Measurements from ENCODE around the gene DPH2.

The DPH2 gene

GRCh38 chr1:43981135-43981491, 11.3 kb downstream of the DPH2 start:
- Histone ChIP-seq H3K36me3 (ENCODE audit: control insufficient read depth, insufficient read depth, low read length) (peaks cover 32% of the 10 kb centered on the region), H3K9ac (ENCODE audit: low read depth, low read length) (no peak overlapping the region), H3K4me3 (ENCODE audit: low read depth, low read length) (no peak overlapping the region), H3K4me1 (ENCODE audit: control insufficient read depth, insufficient read depth, low read length) (peaks cover 8% of the 10 kb centered on the region), H3K9me3 (ENCODE audit: control insufficient read depth, insufficient read depth, low read length) (no peaks in the 10 kb centered on the region), H3K27me3 (ENCODE audit: control insufficient read depth, insufficient read depth, low read length) (no peaks in the 10 kb centered on the region)

GRCh38 chr1:43981636-43982035, 11.8 kb downstream of the DPH2 start:
- Histone ChIP-seq H3K27me3 (ENCODE audit: control insufficient read depth, insufficient read depth, low read length) (no peaks in the 10 kb centered on the region), H3K9me3 (ENCODE audit: control insufficient read depth, insufficient read depth, low read length) (no peaks in the 10 kb centered on the region), H3K9ac (ENCODE audit: low read depth, low read length) (no peak overlapping the region), H3K4me1 (ENCODE audit: control insufficient read depth, insufficient read depth, low read length) (peaks cover 8% of the 10 kb centered on the region), H3K36me3 (ENCODE audit: control insufficient read depth, insufficient read depth, low read length) (peaks cover 27% of the 10 kb centered on the region), H3K4me3 (ENCODE audit: low read depth, low read length) (no peak overlapping the region)

- Histone ChIP-seq H3K36me3 (ENCODE audit: control insufficient read depth, insufficient read depth, low read length) (peaks cover 22% of the 10 kb centered on the region), H3K4me3 (ENCODE audit: low read depth, low read length) (no peak overlapping the region), H3K4me1 (ENCODE audit: control insufficient read depth, insufficient read depth, low read length) (peaks cover 8% of the 10 kb centered on the region), H3K27me3 (ENCODE audit: control insufficient read depth, insufficient read depth, low read length) (no peaks in the 10 kb centered on the region), H3K9me3 (ENCODE audit: control insufficient read depth, insufficient read depth, low read length) (no peaks in the 10 kb centered on the region), H3K9ac (ENCODE audit: low read depth, low read length) (no peak overlapping the region)
Measured at GRCh38 chr1:43982241-43982640, 12.4 kb downstream of the DPH2 start.

- no peaks in the 10 kb centered on the region for H3K9me3 ChIP-seq (ENCODE audit: control insufficient read depth, insufficient read depth, low read length)
- H3K36me3 ChIP-seq (ENCODE audit: control insufficient read depth, insufficient read depth, low read length): peaks cover 19% of the 10 kb centered on the region
- H3K27me3 ChIP-seq (ENCODE audit: control insufficient read depth, insufficient read depth, low read length): no peaks in the 10 kb centered on the region
- peaks cover 8% of the 10 kb centered on the region for H3K4me1 ChIP-seq (ENCODE audit: control insufficient read depth, insufficient read depth, low read length)
- no peak overlapping the region for H3K9ac ChIP-seq (ENCODE audit: low read depth, low read length)
- H3K4me3 ChIP-seq (ENCODE audit: low read depth, low read length): no peak overlapping the region
Measured at GRCh38 chr1:43982808-43983207, 13.0 kb downstream of the DPH2 start.

GRCh38 chr1:43983253-43983899, 13.6 kb downstream of the DPH2 start:
- Histone ChIP-seq H3K4me1 (ENCODE audit: control insufficient read depth, insufficient read depth, low read length) (peaks cover 8% of the 10 kb centered on the region), H3K9ac (ENCODE audit: low read depth, low read length) (no peak overlapping the region), H3K36me3 (ENCODE audit: control insufficient read depth, insufficient read depth, low read length) (peaks cover 19% of the 10 kb centered on the region), H3K27me3 (ENCODE audit: control insufficient read depth, insufficient read depth, low read length) (no peaks in the 10 kb centered on the region), H3K9me3 (ENCODE audit: control insufficient read depth, insufficient read depth, low read length) (no peaks in the 10 kb centered on the region), H3K4me3 (ENCODE audit: low read depth, low read length) (no peak overlapping the region)

GRCh38 chr1:43984855-43985254, 15.0 kb downstream of the DPH2 start:
- Histone ChIP-seq H3K27me3 (ENCODE audit: control insufficient read depth, insufficient read depth, low read length) (no peaks in the 10 kb centered on the region), H3K9me3 (ENCODE audit: control insufficient read depth, insufficient read depth, low read length) (no peaks in the 10 kb centered on the region), H3K9ac (ENCODE audit: low read depth, low read length) (no peak overlapping the region), H3K4me1 (ENCODE audit: control insufficient read depth, insufficient read depth, low read length) (peaks cover 8% of the 10 kb centered on the region), H3K4me3 (ENCODE audit: low read depth, low read length) (no peak overlapping the region), H3K36me3 (ENCODE audit: control insufficient read depth, insufficient read depth, low read length) (peaks cover 19% of the 10 kb centered on the region)

GRCh38 chr1:43985984-43986595, 16.3 kb downstream of the DPH2 start:
- Histone ChIP-seq H3K36me3 (ENCODE audit: control insufficient read depth, insufficient read depth, low read length) (peaks cover 19% of the 10 kb centered on the region), H3K4me3 (ENCODE audit: low read depth, low read length) (no peak overlapping the region), H3K9me3 (ENCODE audit: control insufficient read depth, insufficient read depth, low read length) (no peaks in the 10 kb centered on the region), H3K4me1 (ENCODE audit: control insufficient read depth, insufficient read depth, low read length) (no peaks in the 10 kb centered on the region), H3K27me3 (ENCODE audit: control insufficient read depth, insufficient read depth, low read length) (no peaks in the 10 kb centered on the region), H3K9ac (ENCODE audit: low read depth, low read length) (no peak overlapping the region)

GRCh38 chr1:43986712-43987111, 16.9 kb downstream of the DPH2 start:
- Histone ChIP-seq H3K9ac (ENCODE audit: low read depth, low read length) (no peak overlapping the region), H3K4me3 (ENCODE audit: low read depth, low read length) (no peak overlapping the region), H3K4me1 (ENCODE audit: control insufficient read depth, insufficient read depth, low read length) (no peaks in the 10 kb centered on the region), H3K36me3 (ENCODE audit: control insufficient read depth, insufficient read depth, low read length) (peaks cover 12% of the 10 kb centered on the region), H3K9me3 (ENCODE audit: control insufficient read depth, insufficient read depth, low read length) (no peaks in the 10 kb centered on the region), H3K27me3 (ENCODE audit: control insufficient read depth, insufficient read depth, low read length) (no peaks in the 10 kb centered on the region)

GRCh38 chr1:43987159-43987902, 17.5 kb downstream of the DPH2 start:
- Histone ChIP-seq H3K4me3 (ENCODE audit: low read depth, low read length) (no peak overlapping the region), H3K27me3 (ENCODE audit: control insufficient read depth, insufficient read depth, low read length) (no peaks in the 10 kb centered on the region), H3K9me3 (ENCODE audit: control insufficient read depth, insufficient read depth, low read length) (no peaks in the 10 kb centered on the region), H3K9ac (ENCODE audit: low read depth, low read length) (no peak overlapping the region), H3K36me3 (ENCODE audit: control insufficient read depth, insufficient read depth, low read length) (peaks cover 9% of the 10 kb centered on the region), H3K4me1 (ENCODE audit: control insufficient read depth, insufficient read depth, low read length) (no peaks in the 10 kb centered on the region)

GRCh38 chr1:43990271-43991199, 20.7 kb downstream of the DPH2 start:
- peak overlapping the region; percentile 81 for H3K4me3 ChIP-seq (ENCODE audit: low read depth, low read length)
- H3K9ac ChIP-seq (ENCODE audit: low read depth, low read length): no peak overlapping the region
- no peaks in the 10 kb centered on the region for H3K9me3 ChIP-seq (ENCODE audit: control insufficient read depth, insufficient read depth, low read length)
- no peaks in the 10 kb centered on the region for H3K27me3 ChIP-seq (ENCODE audit: control insufficient read depth, insufficient read depth, low read length)
- peaks cover 7% of the 10 kb centered on the region for H3K4me1 ChIP-seq (ENCODE audit: control insufficient read depth, insufficient read depth, low read length)
- peaks cover 2% of the 10 kb centered on the region for H3K36me3 ChIP-seq (ENCODE audit: control insufficient read depth, insufficient read depth, low read length)

GRCh38 chr1:43991200-43991475, 21.3 kb downstream of the DPH2 start:
- Histone ChIP-seq H3K4me3 (ENCODE audit: low read depth, low read length) (peak overlapping the region; percentile 81), H3K9me3 (ENCODE audit: control insufficient read depth, insufficient read depth, low read length) (no peaks in the 10 kb centered on the region), H3K27me3 (ENCODE audit: control insufficient read depth, insufficient read depth, low read length) (no peaks in the 10 kb centered on the region), H3K9ac (ENCODE audit: low read depth, low read length) (peak overlapping the region; percentile 37), H3K36me3 (ENCODE audit: control insufficient read depth, insufficient read depth, low read length) (peaks cover 4% of the 10 kb centered on the region), H3K4me1 (ENCODE audit: control insufficient read depth, insufficient read depth, low read length) (peaks cover 7% of the 10 kb centered on the region)

Measured in iPS-15b (cell line).